CD4-positive, alpha-beta T cell (primary cell): Measurements from ENCODE around the gene TMEM258. TPM values are rescaled to one million over a fixed set of nuclear protein-coding genes. Genes with fewer than 3 reads are reported as not detected.

Source experiments
- ATAC-seq: fragments of 200-7000 bp; cut with Tn5 transposase; one replicate; pipeline ENCODE4 v1.10.0; 2022; ENCODE audit warnings: mild to moderate bottlenecking; ENCODE audit not compliant: poor library complexity
- CTCF ChIA-PET: fragments of 350-600 bp; sonication (Branson Sonifier 250); formaldehyde crosslinking; loops from one replicate; lab custom pipeline; 2021; ENCODE audit warnings: antibody characterized with exemption, inconsistent platforms; lab: Charles Lee
- POLR2A ChIA-PET: fragments of 350-600 bp; sonication (Branson Sonifier 250); formaldehyde crosslinking; loops from one replicate; lab custom pipeline; 2021; ENCODE audit warnings: antibody characterized with exemption, inconsistent platforms; lab: Charles Lee
- DNase-seq, 14 experiments: peaks; one replicate each; pipeline ENCODE4 v3.0.0-alpha.2; 2013 to 2020; ENCODE audit warnings: mixed read lengths in 2 of 14
- H3K27ac ChIP-seq, 2 donors: one replicate each; pipeline versions ENCODE4 v1.5.1 to v1.7.0; 2013; ENCODE audit warnings: low read length in 2 of 2, low read depth in 1 of 2, mild to moderate bottlenecking in 1 of 2
- H3K27me3 ChIP-seq, 2 experiments: 1 replicate in 1 of 2; 2 replicates in 1 of 2; pipeline versions ENCODE4 v1.6.1 to v1.7.0; 2013; ENCODE audit warnings: low read length in 2 of 2, control low read depth in 1 of 2, mild to moderate bottlenecking in 1 of 2, moderate library complexity in 1 of 2; ENCODE audit not compliant: insufficient read depth in 2 of 2, control insufficient read depth in 1 of 2
- H3K36me3 ChIP-seq: one replicate; pipeline ENCODE4 v1.6.1; 2013; ENCODE audit warnings: low read length, control low read depth; ENCODE audit not compliant: insufficient read depth
- H3K4me1 ChIP-seq: one replicate; pipeline ENCODE4 v1.6.1; 2013; ENCODE audit warnings: low read length, control low read depth; ENCODE audit not compliant: insufficient read depth
- H3K4me3 ChIP-seq: one replicate; pipeline ENCODE4 v1.5.1; 2013; ENCODE audit warnings: mild to moderate bottlenecking, low read length, moderate library complexity
- H3K9me3 ChIP-seq, 2 experiments: 1 replicate in 1 of 2; 2 replicates in 1 of 2; pipeline versions ENCODE4 v1.6.1 to v1.7.0; 2013; ENCODE audit warnings: low read length in 2 of 2, mild to moderate bottlenecking in 2 of 2, control low read depth in 1 of 2, moderate library complexity in 1 of 2; ENCODE audit not compliant: control insufficient read depth in 1 of 2, insufficient read depth in 1 of 2
- H3K27ac Mint-ChIP-seq: one replicate; pipeline ENCODE4 v1.8.0; 2020; ENCODE audit warnings: mixed read lengths
- H3K27me3 Mint-ChIP-seq: one replicate; pipeline ENCODE4 v1.8.0; 2021; ENCODE audit warnings: mixed read lengths
- H3K36me3 Mint-ChIP-seq: one replicate; pipeline ENCODE4 v1.8.0; 2021; ENCODE audit warnings: low read depth, mixed read lengths
- H3K4me1 Mint-ChIP-seq: one replicate; pipeline ENCODE4 v1.8.0; 2021; ENCODE audit warnings: low read depth, mixed read lengths
- H3K4me3 Mint-ChIP-seq: one replicate; pipeline ENCODE4 v1.8.0; 2020; ENCODE audit warnings: mild to moderate bottlenecking, mixed read lengths
- H3K9me3 Mint-ChIP-seq: one replicate; pipeline ENCODE4 v1.8.0; 2020; ENCODE audit warnings: mixed read lengths
- intact Hi-C, 2 experiments: fragments of 100-400 bp; cut with DNase I in 1 of 2; cut with micrococcal nuclease in 1 of 2; formaldehyde crosslinking; loops; one replicate each; pipeline versions ENCODE4 v1.15.1 to v1.9.0; 2023 to 2025; cut with DNase I, micrococcal nuclease
- total RNA-seq, 174 experiments: library from RNA in 2 of 174; stranded (reverse) in 2 of 174; gene quantifications; one replicate each; pipeline ENCODE4 v1.2.3 and lab custom pipeline; 2021 to 2026
- TF ChIP-seq, protein P1 (sequence below): fragments of 200-600 bp; IDR thresholded peaks from one replicate; pipeline ENCODE4 v1.8.0; 2022; ENCODE audit warnings: antibody characterized with exemption, mild to moderate bottlenecking

TMEM258 gene
- total RNA-seq, 2 experiments from 2014 or later: 55.2 to 56.0 TPM

DNA sequence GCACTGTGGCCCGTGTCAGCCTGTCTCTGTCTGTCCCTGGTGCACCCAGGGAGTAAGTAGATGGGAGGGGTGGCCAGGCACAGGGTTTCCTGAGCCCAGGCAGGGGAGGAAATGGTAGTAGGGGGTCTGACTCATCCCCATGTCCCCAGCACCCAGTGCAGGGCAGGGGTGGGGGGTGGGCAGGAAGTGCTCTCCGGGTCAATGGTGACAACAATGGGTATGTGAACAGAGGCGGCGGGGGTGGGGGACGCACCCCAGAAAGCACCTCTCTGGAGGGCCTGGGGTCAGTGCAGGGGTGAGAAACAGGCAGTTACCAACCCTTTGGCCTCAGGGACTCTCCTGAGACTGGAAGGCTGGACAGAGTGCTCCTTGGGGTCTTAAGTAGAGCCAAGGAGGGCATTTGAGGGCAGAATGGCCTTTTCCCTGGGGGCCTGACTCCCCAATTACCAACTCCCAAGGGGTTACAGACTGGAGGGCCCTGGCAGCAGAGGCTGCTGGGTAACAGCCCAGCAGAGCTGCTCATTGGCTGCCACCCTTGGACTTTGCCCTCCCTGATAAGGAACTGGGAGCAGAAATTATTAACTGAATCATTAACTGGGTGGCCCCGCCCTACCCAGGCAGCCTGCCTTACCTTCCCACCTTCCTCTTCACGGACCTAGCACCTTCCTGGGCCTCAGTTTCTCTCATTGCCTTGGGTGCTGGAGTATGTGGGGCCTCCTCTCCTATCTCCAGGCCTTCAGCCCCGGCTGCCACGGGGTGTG lies 35.8 kb downstream of the TMEM258 start:
- intact Hi-C loops: no loop called here
- H3K27me3 ChIP-seq: peaks cover 4 to 5% of the 10 kb centered on the region in 2 experiments
- no peak overlapping the region for H3K27ac ChIP-seq
- Mint-ChIP-seq H3K9me3 (no peaks in the 10 kb centered on the region), H3K4me3 (no peak overlapping the region), H3K27ac (no peak overlapping the region), H3K4me1 (peaks cover 10% of the 10 kb centered on the region), H3K36me3 (no peaks in the 10 kb centered on the region), H3K27me3 (peaks cover 20% of the 10 kb centered on the region)
- H3K36me3 ChIP-seq: no peaks in the 10 kb centered on the region
- peak in 9 of 14 experiments; percentile 18 to 43 (median 29) for DNase-seq
- peaks cover 25% of the 10 kb centered on the region for H3K4me1 ChIP-seq
- ChIA-PET CTCF (no interaction called here), POLR2A (no interaction called here)
- TF ChIP-seq, protein P1, sequence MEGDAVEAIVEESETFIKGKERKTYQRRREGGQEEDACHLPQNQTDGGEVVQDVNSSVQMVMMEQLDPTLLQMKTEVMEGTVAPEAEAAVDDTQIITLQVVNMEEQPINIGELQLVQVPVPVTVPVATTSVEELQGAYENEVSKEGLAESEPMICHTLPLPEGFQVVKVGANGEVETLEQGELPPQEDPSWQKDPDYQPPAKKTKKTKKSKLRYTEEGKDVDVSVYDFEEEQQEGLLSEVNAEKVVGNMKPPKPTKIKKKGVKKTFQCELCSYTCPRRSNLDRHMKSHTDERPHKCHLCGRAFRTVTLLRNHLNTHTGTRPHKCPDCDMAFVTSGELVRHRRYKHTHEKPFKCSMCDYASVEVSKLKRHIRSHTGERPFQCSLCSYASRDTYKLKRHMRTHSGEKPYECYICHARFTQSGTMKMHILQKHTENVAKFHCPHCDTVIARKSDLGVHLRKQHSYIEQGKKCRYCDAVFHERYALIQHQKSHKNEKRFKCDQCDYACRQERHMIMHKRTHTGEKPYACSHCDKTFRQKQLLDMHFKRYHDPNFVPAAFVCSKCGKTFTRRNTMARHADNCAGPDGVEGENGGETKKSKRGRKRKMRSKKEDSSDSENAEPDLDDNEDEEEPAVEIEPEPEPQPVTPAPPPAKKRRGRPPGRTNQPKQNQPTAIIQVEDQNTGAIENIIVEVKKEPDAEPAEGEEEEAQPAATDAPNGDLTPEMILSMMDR: no peak
- H3K4me3 ChIP-seq: no peak overlapping the region
- H3K9me3 ChIP-seq: peaks cover 0 to 3% of the 10 kb centered on the region in 2 experiments
- no peak for ATAC-seq

DNA sequence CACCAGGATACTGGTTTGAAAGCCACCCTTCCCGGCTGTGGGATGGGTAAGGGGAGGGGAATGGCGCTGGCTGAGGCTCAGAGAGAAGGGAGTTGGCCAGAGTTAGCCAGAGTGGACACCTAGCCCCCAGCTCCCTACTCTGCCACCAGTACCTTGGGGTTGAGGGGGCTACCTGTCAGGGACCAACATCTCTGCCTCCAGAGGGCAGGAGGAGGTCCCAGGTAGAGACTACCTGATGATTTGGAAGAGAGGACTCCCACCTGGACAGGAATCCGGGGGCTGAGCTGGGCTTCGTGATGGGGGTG lies 36.3 kb downstream of the TMEM258 start:
- H3K4me1 ChIP-seq: peaks cover 25% of the 10 kb centered on the region
- no peaks in the 10 kb centered on the region for H3K36me3 ChIP-seq
- no peak overlapping the region for H3K27ac ChIP-seq
- H3K4me1 Mint-ChIP-seq: peaks cover 10% of the 10 kb centered on the region
- peaks cover 24% of the 10 kb centered on the region for H3K27me3 Mint-ChIP-seq
- no peak for ATAC-seq
- H3K9me3 ChIP-seq: peaks cover 0 to 3% of the 10 kb centered on the region in 2 experiments
- ChIA-PET POLR2A (no interaction called here), CTCF (no interaction called here)
- no peak overlapping the region for H3K27ac Mint-ChIP-seq
- no peak for DNase-seq
- no peak overlapping the region for H3K4me3 Mint-ChIP-seq
- H3K36me3 Mint-ChIP-seq: no peaks in the 10 kb centered on the region
- intact Hi-C loops: no loop called here
- TF ChIP-seq, protein P1: no peak
- no peak overlapping the region for H3K4me3 ChIP-seq
- H3K27me3 ChIP-seq: peaks cover 6 to 7% of the 10 kb centered on the region in 2 experiments
- H3K9me3 Mint-ChIP-seq: no peaks in the 10 kb centered on the region

DNA sequence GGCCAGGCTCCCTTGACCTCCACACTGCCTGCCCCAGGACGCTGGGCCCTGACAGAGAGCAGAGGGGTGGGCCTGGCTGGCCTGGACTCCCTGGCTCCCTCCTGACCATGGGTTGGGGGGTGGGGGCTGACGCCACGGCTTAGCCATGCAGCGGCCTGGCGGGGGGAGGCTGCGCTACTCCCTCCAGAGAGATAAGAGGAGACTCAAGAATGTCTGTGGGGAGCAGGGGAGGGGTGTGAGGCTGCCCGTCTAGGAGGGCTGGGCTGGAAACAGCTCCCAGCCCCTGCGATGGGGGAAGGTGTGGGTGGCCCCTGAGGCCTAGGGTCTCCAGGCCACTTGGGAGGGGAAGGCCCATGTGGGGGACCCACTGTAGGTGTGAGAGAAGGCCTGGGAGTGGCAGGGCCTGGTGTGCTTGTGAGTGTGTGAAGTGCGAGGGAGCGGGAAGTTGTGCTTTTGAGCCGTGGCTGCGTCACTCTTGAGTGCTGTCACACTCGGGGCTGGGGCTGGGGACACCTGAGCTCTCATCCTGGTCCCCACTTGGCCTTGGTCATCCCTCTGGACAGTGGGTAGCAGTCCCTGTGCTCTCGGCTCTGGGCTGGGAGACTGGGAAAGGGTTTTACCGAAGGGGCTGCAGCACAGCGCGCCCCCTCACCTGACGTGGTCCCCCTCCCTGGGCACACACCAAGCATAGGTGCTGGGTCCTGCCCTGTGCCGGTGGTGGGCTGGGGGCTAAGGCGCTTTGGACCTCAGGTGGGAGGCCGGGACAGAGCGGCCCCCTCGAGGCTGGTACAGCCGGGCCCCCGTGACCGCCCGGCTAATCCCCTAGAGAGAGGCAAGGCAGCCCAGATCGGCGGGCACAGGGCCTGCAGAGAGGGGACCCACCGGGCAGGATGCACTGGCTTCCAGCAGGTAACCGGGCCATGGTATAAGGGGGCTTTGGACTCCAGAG lies 37.6 kb downstream of the TMEM258 start:
- H3K4me3 ChIP-seq: no peak overlapping the region
- Mint-ChIP-seq H3K9me3 (no peaks in the 10 kb centered on the region), H3K4me1 (peaks cover 10% of the 10 kb centered on the region), H3K36me3 (no peaks in the 10 kb centered on the region), H3K27me3 (peaks cover 29% of the 10 kb centered on the region), H3K27ac (no peak overlapping the region), H3K4me3 (no peak overlapping the region)
- POLR2A ChIA-PET: no interaction called here
- H3K27me3 ChIP-seq: peaks cover 11 to 13% of the 10 kb centered on the region in 2 experiments
- CTCF ChIA-PET: no interaction called here
- H3K36me3 ChIP-seq: no peaks in the 10 kb centered on the region
- H3K27ac ChIP-seq: no peak overlapping the region
- DNase-seq (no peak), ATAC-seq (no peak)
- intact Hi-C loops: no loop called here
- TF ChIP-seq, protein P1: no peak
- peaks cover 25% of the 10 kb centered on the region for H3K4me1 ChIP-seq
- H3K9me3 ChIP-seq: peaks cover 0 to 6% of the 10 kb centered on the region in 2 experiments
